SIG-M5 (cell line): ENCODE results near the gene TFEB.

Experiments
- DNase-seq: peaks from one replicate; lab custom pipeline; 2025; lab: John Stamatoyannopoulos, UW

Gene TFEB

GRCh38 chr6:41705996-41706835 is 29.2 kb downstream of the TFEB start:
- peak; percentile 63 for DNase-seq

- DNase-seq, result no peak
Measured at GRCh38 chr6:41705311-41705995, 30.0 kb downstream of the TFEB start.

GRCh38 chr6:41704656-41705310 is 30.6 kb downstream of the TFEB start:
- no peak for DNase-seq

- DNase-seq, result no peak
Measured at GRCh38 chr6:41704028-41704427, 31.4 kb downstream of the TFEB start.

GRCh38 chr6:41702771-41703494 is 32.5 kb downstream of the TFEB start:
- DNase-seq, result no peak

GRCh38 chr6:41702089-41702745 is 33.2 kb downstream of the TFEB start:
- no peak for DNase-seq

- no peak for DNase-seq
Measured at GRCh38 chr6:41700463-41701347, 34.7 kb downstream of the TFEB start.

- DNase-seq, result no peak
Measured at GRCh38 chr6:41699063-41699462, 36.3 kb downstream of the TFEB start.

GRCh38 chr6:41697861-41698781 is 37.3 kb downstream of the TFEB start:
- no peak for DNase-seq

- DNase-seq, result no peak
Measured at GRCh38 chr6:41696788-41697187, 38.6 kb downstream of the TFEB start.

- no peak for DNase-seq
Measured at GRCh38 chr6:41695825-41696224, 39.6 kb downstream of the TFEB start.

- DNase-seq, result no peak
Measured at GRCh38 chr6:41694815-41695526, 40.4 kb downstream of the TFEB start.

- DNase-seq, result no peak
Measured at GRCh38 chr6:41693281-41694240, 41.8 kb downstream of the TFEB start.

GRCh38 chr6:41692730-41693129 is 42.7 kb downstream of the TFEB start:
- DNase-seq, result no peak

GRCh38 chr6:41692080-41692675 is 43.2 kb downstream of the TFEB start:
- DNase-seq, result no peak

- no peak for DNase-seq
Measured at GRCh38 chr6:41691426-41692079, 43.9 kb downstream of the TFEB start.
